BJ (cell line): ENCODE data around the gene ZNF280C. TPM values are rescaled to one million over a fixed set of nuclear protein-coding genes. Genes with fewer than 3 reads are reported as not detected.

ENCODE experiments used
- CTCF ChIA-PET: fragments of 350-600 bp; formaldehyde crosslinking; extraction: SDS; loops from one replicate; lab custom pipeline; 2021; ENCODE audit warnings: antibody characterized with exemption, inconsistent platforms; lab: Yijun Ruan, JAX
- POLR2A ChIA-PET: fragments of 300-600 bp; sonication (Branson Sonifier 250); formaldehyde crosslinking; extraction: SDS; loops from one replicate; lab custom pipeline; 2021; ENCODE audit warnings: antibody characterized with exemption; lab: Charles Lee
- DNase-seq: peaks from one replicate; pipeline ENCODE4 v3.0.0-alpha.2; 2011; ENCODE audit warnings: low read depth
- H3K27me3 ChIP-seq: 2 replicates; pipeline ENCODE4 v1.6.0; 2011; ENCODE audit warnings: low read length; ENCODE audit not compliant: control insufficient read depth, insufficient read depth
- H3K36me3 ChIP-seq: 2 replicates; pipeline ENCODE4 v1.5.1; 2011; ENCODE audit warnings: low read length; ENCODE audit not compliant: control insufficient read depth, insufficient read depth
- H3K4me3 ChIP-seq: 2 replicates; pipeline ENCODE4 v1.5.1; 2011; ENCODE audit warnings: low read depth, mild to moderate bottlenecking, control low read depth, low read length
- CTCF ChIP-seq: IDR thresholded peaks from 2 replicates; pipeline ENCODE4 v1.5.1; 2011; ENCODE audit warnings: low read depth, mild to moderate bottlenecking, control low read depth, inconsistent platforms, low read length, moderate library complexity; ENCODE audit not compliant: insufficient read depth
- polyA plus RNA-seq: library from polyadenylated mRNA; depleted of rRNA; stranded (reverse); fragments of >200 nt; gene quantifications from 2 replicates; pipeline ENCODE4 v1.2.3, GENCODE V29; 2011

Gene ZNF280C
- polyA plus RNA-seq, 1 experiment, result 2.1 TPM

GRCh38 chrX:130267956-130268448, 697 bp downstream of the ZNF280C start:
- Histone ChIP-seq H3K27me3 (no peaks in the 10 kb centered on the region), H3K36me3 (no peaks in the 10 kb centered on the region), H3K4me3 (peak overlapping the region; percentile 67)
- DNase-seq, result no peak
- CTCF ChIA-PET, result no interaction called here
- TF ChIP-seq CTCF, result no peak
- POLR2A ChIA-PET, result no interaction called here

GRCh38 chrX:130264573-130264972, 4.1 kb downstream of the ZNF280C start:
- TF ChIP-seq CTCF, result no peak
- no peak for DNase-seq
- Histone ChIP-seq H3K36me3 (no peaks in the 10 kb centered on the region), H3K4me3 (no peak overlapping the region), H3K27me3 (no peaks in the 10 kb centered on the region)
- ChIA-PET CTCF (no interaction called here), POLR2A (no interaction called here)

- POLR2A ChIA-PET, result no interaction called here
- Histone ChIP-seq H3K27me3 (no peaks in the 10 kb centered on the region), H3K36me3 (no peaks in the 10 kb centered on the region), H3K4me3 (no peak overlapping the region)
- no peak for DNase-seq
- CTCF ChIA-PET, result no interaction called here
- peak; percentile 12; the same call in 1 of the 2 replicates for TF ChIP-seq CTCF
Observed at GRCh38 chrX:130263016-130263415, 5.7 kb downstream of the ZNF280C start.

- ChIA-PET CTCF (no interaction called here), POLR2A (no interaction called here)
- H3K4me3 ChIP-seq, result no peak overlapping the region
- no peaks in the 10 kb centered on the region for H3K27me3 ChIP-seq
- TF ChIP-seq CTCF, result no peak
- no peaks in the 10 kb centered on the region; the same call in 1 of the 2 replicates for H3K36me3 ChIP-seq
- no peak for DNase-seq
Observed at GRCh38 chrX:130262231-130262630, 6.5 kb downstream of the ZNF280C start.

- ChIA-PET CTCF (no interaction called here), POLR2A (no interaction called here)
- no peak for DNase-seq
- Histone ChIP-seq H3K27me3 (no peaks in the 10 kb centered on the region), H3K4me3 (no peak overlapping the region), H3K36me3 (no peaks in the 10 kb centered on the region; the same call in 1 of the 2 replicates)
- no peak for TF ChIP-seq CTCF
Observed at GRCh38 chrX:130261296-130261893, 7.3 kb downstream of the ZNF280C start.
